Gastrocnemius medialis (tissue), 4 donors: ENCODE measurements around the gene CSNK2A2.

Experiments
- CTCF ChIP-seq, 5 experiments: fragments of 450-650 bp in 3 of 5; fragments of 200-600 bp in 2 of 5; sonication (generic) in 2 of 5; IDR thresholded peaks in 4 of 5; conservative IDR thresholded peaks in 1 of 5; 1 replicate in 4 of 5; 2 replicates in 1 of 5; pipeline ENCODE4 v1.5.1; 2016 to 2019; ENCODE audit warnings: antibody characterized with exemption in 5 of 5, mild to moderate bottlenecking in 3 of 5, moderate library complexity in 3 of 5
- POLR2A ChIP-seq, 2 donors: fragments of 450-650 bp; IDR thresholded peaks; one replicate each; pipeline ENCODE4 v1.6.1; 2017; ENCODE audit warnings: antibody characterized with exemption in 2 of 2, mild to moderate bottlenecking in 2 of 2, moderate library complexity in 2 of 2

- no peak for TF ChIP-seq CTCF (IDR thresholded peaks at IDR 0.05 in 4 of 5, conservative IDR thresholded peaks at IDR 0.05 in 1 of 5)
- no peak for TF ChIP-seq POLR2A (IDR thresholded peaks at IDR 0.05)
Observed at GRCh38 chr16:58187665-58188421, 10.1 kb downstream of the CSNK2A2 start.
